ENCODE data around the gene ACE2. TPM values are rescaled to one million over a fixed set of nuclear protein-coding genes. Genes with fewer than 3 reads are reported as not detected.
A peak's percentile ranks its signal among the peaks of the same experiment; 100 is the strongest.
"Not testable (repeated sequence)": the region's sequence is repeated elsewhere in the genome, so short reads cannot be mapped to it uniquely, and the experiment has no call there.

Gene ACE2
- total RNA-seq: not detected

GRCh38 chrX:15600745-15601144 is at the start of gene ACE2:
Gene ACE2, minus strand, starts transcription at chrX:15600960. Its CDS starts 49 bp downstream, at chrX:15600911.
- H3K27ac Mint-ChIP-seq: no peak within 1 kb of the TSS
- intact Hi-C loops (cut with micrococcal nuclease): no loop called here
- H3K36me3 Mint-ChIP-seq (ENCODE audit: low read depth): no peaks in the 10 kb centered on the region
- CTCF ChIA-PET: no interaction called here
- H3K27me3 Mint-ChIP-seq (ENCODE audit: low read depth): no peaks in the 10 kb centered on the region
- H3K9me3 Mint-ChIP-seq: no peaks in the 10 kb centered on the region
- no peaks in the 10 kb centered on the region for H3K4me1 Mint-ChIP-seq (ENCODE audit: low read depth)
- H3K4me3 Mint-ChIP-seq: no peak within 1 kb of the TSS
- no peak for DNase-seq

- H3K4me1 Mint-ChIP-seq (ENCODE audit: low read depth): peaks cover 21% of the 10 kb centered on the region
- H3K4me3 Mint-ChIP-seq; intact Hi-C loops (cut with micrococcal nuclease); H3K9me3 Mint-ChIP-seq; H3K27ac Mint-ChIP-seq; CTCF ChIA-PET; H3K36me3 Mint-ChIP-seq (ENCODE audit: low read depth); DNase-seq; H3K27me3 Mint-ChIP-seq (ENCODE audit: low read depth): not testable (repeated sequence)
These were observed 46.8 kb upstream of the ACE2 start for GRCh38 chrX:15647510-15647909.

- no peak overlapping the region for H3K27ac Mint-ChIP-seq
- CTCF ChIA-PET: interaction anchor here (0.8 kb wide), 1 partner anchor 177 kb away, joined by 3 read pairs; no protein-coding TSS in a partner anchor
- no peak for DNase-seq
These were observed 45.8 kb upstream of the ACE2 start for GRCh38 chrX:15646543-15646942.

GRCh38 chrX:15646031-15646430 is 45.3 kb upstream of the ACE2 start:
- Mint-ChIP-seq H3K9me3 (no peaks in the 10 kb centered on the region), H3K36me3 (ENCODE audit: low read depth) (no peaks in the 10 kb centered on the region), H3K4me1 (ENCODE audit: low read depth) (peaks cover 21% of the 10 kb centered on the region), H3K27ac (no peak overlapping the region), H3K27me3 (ENCODE audit: low read depth) (no peaks in the 10 kb centered on the region), H3K4me3 (no peak overlapping the region)
- CTCF ChIA-PET: interaction anchor here (0.8 kb wide), 1 partner anchor 177 kb away, joined by 3 read pairs; no protein-coding TSS in a partner anchor
- intact Hi-C loops (cut with micrococcal nuclease): no loop called here
- no peak for DNase-seq

More at GRCh38 chrX:15646543-15646942, 45.8 kb upstream of the ACE2 start:
- Mint-ChIP-seq H3K9me3 (no peaks in the 10 kb centered on the region), H3K4me3 (no peak overlapping the region), H3K4me1 (ENCODE audit: low read depth) (peaks cover 21% of the 10 kb centered on the region), H3K27me3 (ENCODE audit: low read depth) (no peaks in the 10 kb centered on the region), H3K36me3 (ENCODE audit: low read depth) (no peaks in the 10 kb centered on the region)
- intact Hi-C loops (cut with micrococcal nuclease): no loop called here

GRCh38 chrX:15645266-15645665 is 44.5 kb upstream of the ACE2 start:
- Mint-ChIP-seq H3K27ac (peak overlapping the region; percentile 43), H3K27me3 (ENCODE audit: low read depth) (no peaks in the 10 kb centered on the region), H3K4me1 (ENCODE audit: low read depth) (peaks cover 21% of the 10 kb centered on the region), H3K36me3 (ENCODE audit: low read depth) (no peaks in the 10 kb centered on the region), H3K9me3 (no peaks in the 10 kb centered on the region), H3K4me3 (no peak overlapping the region)
- no peak for DNase-seq
- intact Hi-C loops (cut with micrococcal nuclease): loop anchor here (2.0 kb wide), 2 partner anchors 76 to 152 kb away; partner anchors contain the start of gene PIR
- CTCF ChIA-PET: no interaction called here

- no peak overlapping the region for H3K27ac Mint-ChIP-seq
- H3K4me3 Mint-ChIP-seq: no peak overlapping the region
- H3K27me3 Mint-ChIP-seq (ENCODE audit: low read depth): no peaks in the 10 kb centered on the region
- no peaks in the 10 kb centered on the region for H3K9me3 Mint-ChIP-seq
- H3K36me3 Mint-ChIP-seq (ENCODE audit: low read depth): no peaks in the 10 kb centered on the region
- H3K4me1 Mint-ChIP-seq (ENCODE audit: low read depth): peaks cover 21% of the 10 kb centered on the region
- no peak for DNase-seq
- CTCF ChIA-PET: interaction anchor here (0.7 to 1.5 kb wide), 2 partner anchors 151 to 251 kb away, joined by 3 to 5 read pairs; partner anchors contain the start of gene PIR
- intact Hi-C loops (cut with micrococcal nuclease): loop anchor here (2.0 kb wide), 2 partner anchors 76 to 152 kb away; partner anchors contain the start of gene PIR
These were observed 43.8 kb upstream of the ACE2 start for GRCh38 chrX:15644560-15644872.

- Mint-ChIP-seq H3K9me3 (no peaks in the 10 kb centered on the region), H3K4me1 (ENCODE audit: low read depth) (peaks cover 21% of the 10 kb centered on the region), H3K27ac (no peak overlapping the region), H3K36me3 (ENCODE audit: low read depth) (no peaks in the 10 kb centered on the region), H3K4me3 (no peak overlapping the region), H3K27me3 (ENCODE audit: low read depth) (no peaks in the 10 kb centered on the region)
- CTCF ChIA-PET: interaction anchor here (0.7 to 1.5 kb wide), 3 partner anchors 13 to 251 kb away, joined by 3 to 5 read pairs (median 3); partner anchors contain the start of gene PIR
- intact Hi-C loops (cut with micrococcal nuclease): loop anchor here (2.0 kb wide), 2 partner anchors 75 to 151 kb away; partner anchors contain the start of gene PIR
- no peak for DNase-seq
These were observed 43.2 kb upstream of the ACE2 start for GRCh38 chrX:15643786-15644559.

- intact Hi-C loops (cut with micrococcal nuclease): no loop called here
- no peaks in the 10 kb centered on the region for H3K4me1 Mint-ChIP-seq (ENCODE audit: low read depth)
- H3K36me3 Mint-ChIP-seq (ENCODE audit: low read depth): no peaks in the 10 kb centered on the region
- CTCF ChIA-PET: no interaction called here
- no peak for DNase-seq
- H3K27me3 Mint-ChIP-seq (ENCODE audit: low read depth): peaks cover 2% of the 10 kb centered on the region
- no peak overlapping the region for H3K4me3 Mint-ChIP-seq
- no peaks in the 10 kb centered on the region for H3K9me3 Mint-ChIP-seq
- H3K27ac Mint-ChIP-seq: no peak overlapping the region
These were observed 30.9 kb upstream of the ACE2 start for GRCh38 chrX:15631637-15632036.

- Mint-ChIP-seq H3K27me3 (ENCODE audit: low read depth) (no peaks in the 10 kb centered on the region), H3K4me1 (ENCODE audit: low read depth) (no peaks in the 10 kb centered on the region), H3K36me3 (ENCODE audit: low read depth) (no peaks in the 10 kb centered on the region), H3K9me3 (no peaks in the 10 kb centered on the region), H3K27ac (no peak overlapping the region), H3K4me3 (no peak overlapping the region)
- intact Hi-C loops (cut with micrococcal nuclease): no loop called here
- DNase-seq: no peak
- CTCF ChIA-PET: no interaction called here
These were observed 22.3 kb upstream of the ACE2 start for GRCh38 chrX:15623054-15623453.

GRCh38 chrX:15619053-15619755 is 18.4 kb upstream of the ACE2 start:
- H3K36me3 Mint-ChIP-seq (ENCODE audit: low read depth): no peaks in the 10 kb centered on the region
- H3K9me3 Mint-ChIP-seq: no peaks in the 10 kb centered on the region
- no peak for DNase-seq
- H3K27me3 Mint-ChIP-seq (ENCODE audit: low read depth): no peaks in the 10 kb centered on the region
- CTCF ChIA-PET: no interaction called here
- H3K27ac Mint-ChIP-seq: no peak overlapping the region
- no peaks in the 10 kb centered on the region for H3K4me1 Mint-ChIP-seq (ENCODE audit: low read depth)
- no peak overlapping the region for H3K4me3 Mint-ChIP-seq
- intact Hi-C loops (cut with micrococcal nuclease): no loop called here

- Mint-ChIP-seq H3K4me3 (no peak overlapping the region), H3K27ac (no peak overlapping the region), H3K4me1 (ENCODE audit: low read depth) (no peaks in the 10 kb centered on the region), H3K27me3 (ENCODE audit: low read depth) (no peaks in the 10 kb centered on the region), H3K9me3 (no peaks in the 10 kb centered on the region), H3K36me3 (ENCODE audit: low read depth) (no peaks in the 10 kb centered on the region)
- CTCF ChIA-PET: no interaction called here
- intact Hi-C loops (cut with micrococcal nuclease): no loop called here
- DNase-seq: no peak
These were observed 16.4 kb upstream of the ACE2 start for GRCh38 chrX:15617111-15617510.

GRCh38 chrX:15616531-15616930 is 15.8 kb upstream of the ACE2 start:
- Mint-ChIP-seq H3K4me1 (ENCODE audit: low read depth) (no peaks in the 10 kb centered on the region), H3K27me3 (ENCODE audit: low read depth) (no peaks in the 10 kb centered on the region), H3K27ac (no peak overlapping the region), H3K36me3 (ENCODE audit: low read depth) (no peaks in the 10 kb centered on the region), H3K4me3 (no peak overlapping the region), H3K9me3 (no peaks in the 10 kb centered on the region)
- DNase-seq: no peak
- intact Hi-C loops (cut with micrococcal nuclease): no loop called here
- CTCF ChIA-PET: no interaction called here

GRCh38 chrX:15607067-15607466 is 6.3 kb upstream of the ACE2 start:
- Mint-ChIP-seq H3K27ac (no peak overlapping the region), H3K36me3 (ENCODE audit: low read depth) (no peaks in the 10 kb centered on the region), H3K27me3 (ENCODE audit: low read depth) (no peaks in the 10 kb centered on the region), H3K4me3 (no peak overlapping the region), H3K4me1 (ENCODE audit: low read depth) (no peaks in the 10 kb centered on the region), H3K9me3 (no peaks in the 10 kb centered on the region)
- CTCF ChIA-PET: no interaction called here
- intact Hi-C loops (cut with micrococcal nuclease): no loop called here
- DNase-seq: no peak
